IMR-90 (cell line): Measurements from ENCODE around the gene PRKN.

Source experiments
- POLR2A ChIP-seq: IDR thresholded peaks from 2 replicates; pipeline ENCODE4 v1.6.1; 2012; ENCODE audit warnings: mild to moderate bottlenecking, low read depth, low read length
- RAD21 ChIP-seq: IDR thresholded peaks from 2 replicates; pipeline ENCODE4 v1.6.1; 2012; ENCODE audit warnings: low read length, improper control_type of control experiment
- TF ChIP-seq, protein P1 (sequence below): fragments of 150-350 bp; IDR thresholded peaks from 2 replicates; pipeline ENCODE4 v1.6.1; 2016; ENCODE audit warnings: low read depth, mild to moderate bottlenecking, low read length, moderate library complexity, borderline replicate concordance
- TF ChIP-seq, protein P2 (sequence below): conservative IDR thresholded peaks from 2 replicates; pipeline ENCODE4 v1.5.1; 2012; ENCODE audit warnings: mild to moderate bottlenecking, low read depth, low read length, improper control_type of control experiment
- TF ChIP-seq, protein P3 (sequence below): fragments of 150-350 bp; IDR thresholded peaks from 2 replicates; pipeline ENCODE4 v1.6.1; 2017; ENCODE audit warnings: mild to moderate bottlenecking, antibody characterized with exemption, low read length, low read depth

DNA sequence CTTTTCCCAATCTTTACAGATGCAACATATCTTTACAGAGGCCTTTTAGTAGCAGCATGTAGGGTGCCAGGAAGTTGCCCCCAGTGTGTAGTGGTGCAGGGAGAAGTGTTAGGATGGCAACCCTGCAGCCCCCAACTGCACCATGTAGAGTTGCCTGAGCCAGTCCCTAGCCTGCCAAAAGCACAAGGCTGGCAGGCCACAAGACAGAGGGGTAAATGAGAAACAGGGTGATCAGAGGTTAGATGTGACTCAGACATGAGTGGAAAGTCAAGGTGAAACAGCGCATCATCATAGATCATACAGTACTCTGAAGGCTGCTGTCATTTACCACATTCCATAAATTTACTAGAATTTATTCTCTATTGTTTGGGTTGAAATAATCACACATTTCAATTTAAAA is 467.5 kb downstream of the PRKN start:
- TF ChIP-seq, protein P1, sequence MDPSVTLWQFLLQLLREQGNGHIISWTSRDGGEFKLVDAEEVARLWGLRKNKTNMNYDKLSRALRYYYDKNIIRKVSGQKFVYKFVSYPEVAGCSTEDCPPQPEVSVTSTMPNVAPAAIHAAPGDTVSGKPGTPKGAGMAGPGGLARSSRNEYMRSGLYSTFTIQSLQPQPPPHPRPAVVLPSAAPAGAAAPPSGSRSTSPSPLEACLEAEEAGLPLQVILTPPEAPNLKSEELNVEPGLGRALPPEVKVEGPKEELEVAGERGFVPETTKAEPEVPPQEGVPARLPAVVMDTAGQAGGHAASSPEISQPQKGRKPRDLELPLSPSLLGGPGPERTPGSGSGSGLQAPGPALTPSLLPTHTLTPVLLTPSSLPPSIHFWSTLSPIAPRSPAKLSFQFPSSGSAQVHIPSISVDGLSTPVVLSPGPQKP = no peak
- TF ChIP-seq, protein P2, sequence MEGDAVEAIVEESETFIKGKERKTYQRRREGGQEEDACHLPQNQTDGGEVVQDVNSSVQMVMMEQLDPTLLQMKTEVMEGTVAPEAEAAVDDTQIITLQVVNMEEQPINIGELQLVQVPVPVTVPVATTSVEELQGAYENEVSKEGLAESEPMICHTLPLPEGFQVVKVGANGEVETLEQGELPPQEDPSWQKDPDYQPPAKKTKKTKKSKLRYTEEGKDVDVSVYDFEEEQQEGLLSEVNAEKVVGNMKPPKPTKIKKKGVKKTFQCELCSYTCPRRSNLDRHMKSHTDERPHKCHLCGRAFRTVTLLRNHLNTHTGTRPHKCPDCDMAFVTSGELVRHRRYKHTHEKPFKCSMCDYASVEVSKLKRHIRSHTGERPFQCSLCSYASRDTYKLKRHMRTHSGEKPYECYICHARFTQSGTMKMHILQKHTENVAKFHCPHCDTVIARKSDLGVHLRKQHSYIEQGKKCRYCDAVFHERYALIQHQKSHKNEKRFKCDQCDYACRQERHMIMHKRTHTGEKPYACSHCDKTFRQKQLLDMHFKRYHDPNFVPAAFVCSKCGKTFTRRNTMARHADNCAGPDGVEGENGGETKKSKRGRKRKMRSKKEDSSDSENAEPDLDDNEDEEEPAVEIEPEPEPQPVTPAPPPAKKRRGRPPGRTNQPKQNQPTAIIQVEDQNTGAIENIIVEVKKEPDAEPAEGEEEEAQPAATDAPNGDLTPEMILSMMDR = no peak
- no peak for TF ChIP-seq POLR2A
- TF ChIP-seq RAD21 = no peak
- TF ChIP-seq, protein P3, sequence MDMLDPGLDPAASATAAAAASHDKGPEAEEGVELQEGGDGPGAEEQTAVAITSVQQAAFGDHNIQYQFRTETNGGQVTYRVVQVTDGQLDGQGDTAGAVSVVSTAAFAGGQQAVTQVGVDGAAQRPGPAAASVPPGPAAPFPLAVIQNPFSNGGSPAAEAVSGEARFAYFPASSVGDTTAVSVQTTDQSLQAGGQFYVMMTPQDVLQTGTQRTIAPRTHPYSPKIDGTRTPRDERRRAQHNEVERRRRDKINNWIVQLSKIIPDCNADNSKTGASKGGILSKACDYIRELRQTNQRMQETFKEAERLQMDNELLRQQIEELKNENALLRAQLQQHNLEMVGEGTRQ = no peak
